Esophagus squamous epithelium (tissue), 4 donors: ENCODE measurements around the gene RBM20.

ENCODE experiments used
- POLR2A ChIP-seq, 4 donors: fragments of 450-650 bp; IDR thresholded peaks; one replicate each; pipeline ENCODE4 v1.6.1; 2017; ENCODE audit warnings: antibody characterized with exemption in 4 of 4, mild to moderate bottlenecking in 4 of 4, moderate library complexity in 3 of 4
- TF ChIP-seq, protein P1 (sequence below), 6 experiments: fragments of 450-650 bp in 4 of 6; fragments of 200-600 bp in 2 of 6; sonication (generic) in 2 of 6; IDR thresholded peaks; one replicate each; pipeline ENCODE4 v1.5.1; 2016 to 2019; ENCODE audit warnings: antibody characterized with exemption in 6 of 6, mild to moderate bottlenecking in 4 of 6, moderate library complexity in 4 of 6

DNA sequence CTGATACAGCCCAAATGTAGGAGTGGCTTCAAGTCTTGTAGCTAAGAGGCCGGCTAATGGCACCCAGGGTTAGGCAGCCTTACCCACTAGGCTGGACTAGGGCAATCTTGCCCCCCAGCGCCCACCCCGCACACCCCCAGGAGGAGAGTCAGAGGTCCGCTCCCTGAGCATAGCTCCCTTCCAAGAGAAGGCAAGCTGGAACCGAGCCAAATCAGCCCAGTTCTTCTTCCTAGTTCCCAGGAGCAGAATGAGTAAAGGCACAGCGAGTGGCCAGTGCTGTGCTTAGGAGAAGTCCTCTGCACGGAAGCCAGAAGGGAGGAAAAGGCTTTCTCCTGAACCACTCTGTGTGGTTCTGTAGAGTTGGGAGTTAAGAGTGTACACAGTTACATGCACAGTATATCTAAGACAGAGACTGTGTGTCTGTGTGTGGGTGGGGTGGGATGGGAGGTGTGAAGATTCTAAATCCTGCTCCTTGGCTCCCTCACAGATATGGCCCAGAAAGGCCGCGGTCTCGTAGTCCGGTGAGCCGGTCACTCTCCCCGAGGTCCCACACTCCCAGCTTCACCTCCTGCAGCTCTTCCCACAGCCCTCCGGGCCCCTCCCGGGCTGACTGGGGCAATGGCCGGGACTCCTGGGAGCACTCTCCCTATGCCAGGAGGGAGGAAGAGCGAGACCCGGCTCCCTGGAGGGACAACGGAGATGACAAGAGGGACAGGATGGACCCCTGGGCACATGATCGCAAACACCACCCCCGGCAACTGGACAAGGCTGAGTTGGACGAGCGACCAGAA is 167.8 kb downstream of the RBM20 start:
- no peak for TF ChIP-seq POLR2A (IDR thresholded peaks at IDR 0.05)
- TF ChIP-seq, protein P1, sequence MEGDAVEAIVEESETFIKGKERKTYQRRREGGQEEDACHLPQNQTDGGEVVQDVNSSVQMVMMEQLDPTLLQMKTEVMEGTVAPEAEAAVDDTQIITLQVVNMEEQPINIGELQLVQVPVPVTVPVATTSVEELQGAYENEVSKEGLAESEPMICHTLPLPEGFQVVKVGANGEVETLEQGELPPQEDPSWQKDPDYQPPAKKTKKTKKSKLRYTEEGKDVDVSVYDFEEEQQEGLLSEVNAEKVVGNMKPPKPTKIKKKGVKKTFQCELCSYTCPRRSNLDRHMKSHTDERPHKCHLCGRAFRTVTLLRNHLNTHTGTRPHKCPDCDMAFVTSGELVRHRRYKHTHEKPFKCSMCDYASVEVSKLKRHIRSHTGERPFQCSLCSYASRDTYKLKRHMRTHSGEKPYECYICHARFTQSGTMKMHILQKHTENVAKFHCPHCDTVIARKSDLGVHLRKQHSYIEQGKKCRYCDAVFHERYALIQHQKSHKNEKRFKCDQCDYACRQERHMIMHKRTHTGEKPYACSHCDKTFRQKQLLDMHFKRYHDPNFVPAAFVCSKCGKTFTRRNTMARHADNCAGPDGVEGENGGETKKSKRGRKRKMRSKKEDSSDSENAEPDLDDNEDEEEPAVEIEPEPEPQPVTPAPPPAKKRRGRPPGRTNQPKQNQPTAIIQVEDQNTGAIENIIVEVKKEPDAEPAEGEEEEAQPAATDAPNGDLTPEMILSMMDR (IDR thresholded peaks at IDR 0.05): no peak
